ENCODE measurements around the gene P3H3.
"Not testable (repeated sequence)": the region's sequence is repeated elsewhere in the genome, so short reads cannot be mapped to it uniquely, and the experiment has no call there.

The P3H3 gene

GRCh38 chr12:6867413-6868210 lies 39.4 kb downstream of the P3H3 start, which contains the start of gene TPI1:
TSS of gene TPI1 (plus strand) at chr12:6867531. CDS start at chr12:6867567, 36 bp downstream.
- FAIRE-seq = no peak

GRCh38 chr12:6868211-6869048 lies 40.2 kb downstream of the P3H3 start:
- no peak for FAIRE-seq

DNA sequence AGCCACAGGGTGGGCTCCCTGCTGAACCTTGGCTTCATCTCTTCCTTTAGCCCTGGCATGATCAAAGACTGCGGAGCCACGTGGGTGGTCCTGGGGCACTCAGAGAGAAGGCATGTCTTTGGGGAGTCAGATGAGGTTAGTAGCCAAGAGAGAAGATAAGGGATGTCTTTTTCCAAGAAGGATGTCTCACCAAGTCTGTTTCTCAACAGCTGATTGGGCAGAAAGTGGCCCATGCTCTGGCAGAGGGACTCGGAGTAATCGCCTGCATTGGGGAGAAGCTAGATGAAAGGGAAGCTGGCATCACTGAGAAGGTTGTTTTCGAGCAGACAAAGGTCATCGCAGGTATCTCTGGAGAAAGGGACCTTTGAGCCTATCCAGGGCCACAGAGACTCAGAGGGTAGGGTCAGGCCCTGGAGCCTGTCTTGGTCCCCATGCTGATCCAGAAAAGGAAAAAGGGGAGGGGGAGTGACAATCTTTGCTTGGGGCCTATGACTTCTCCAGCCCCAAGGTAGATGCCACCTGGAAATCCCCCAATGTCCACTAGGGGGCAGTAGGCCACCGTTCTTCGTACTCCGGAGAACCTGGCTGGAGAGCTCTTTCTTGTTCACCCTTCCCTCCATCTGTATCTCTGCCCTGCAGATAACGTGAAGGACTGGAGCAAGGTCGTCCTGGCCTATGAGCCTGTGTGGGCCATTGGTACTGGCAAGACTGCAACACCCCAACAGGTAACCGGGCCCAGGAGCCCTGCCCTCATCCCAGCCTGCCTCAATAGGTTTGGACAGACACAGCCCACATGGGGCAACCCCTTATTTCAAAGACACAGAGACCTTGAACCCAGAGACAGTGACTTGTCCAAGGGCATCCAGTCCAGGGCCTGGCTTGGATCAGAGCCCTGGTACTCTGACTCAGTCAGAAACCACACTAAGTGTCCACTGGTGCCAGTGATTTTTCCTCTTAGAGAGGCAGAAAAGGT lies 41.1 kb downstream of the P3H3 start:
- no peak for FAIRE-seq

DNA sequence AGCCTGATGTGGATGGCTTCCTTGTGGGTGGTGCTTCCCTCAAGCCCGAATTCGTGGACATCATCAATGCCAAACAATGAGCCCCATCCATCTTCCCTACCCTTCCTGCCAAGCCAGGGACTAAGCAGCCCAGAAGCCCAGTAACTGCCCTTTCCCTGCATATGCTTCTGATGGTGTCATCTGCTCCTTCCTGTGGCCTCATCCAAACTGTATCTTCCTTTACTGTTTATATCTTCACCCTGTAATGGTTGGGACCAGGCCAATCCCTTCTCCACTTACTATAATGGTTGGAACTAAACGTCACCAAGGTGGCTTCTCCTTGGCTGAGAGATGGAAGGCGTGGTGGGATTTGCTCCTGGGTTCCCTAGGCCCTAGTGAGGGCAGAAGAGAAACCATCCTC lies 42.1 kb downstream of the P3H3 start:
- not testable (repeated sequence) for FAIRE-seq

DNA sequence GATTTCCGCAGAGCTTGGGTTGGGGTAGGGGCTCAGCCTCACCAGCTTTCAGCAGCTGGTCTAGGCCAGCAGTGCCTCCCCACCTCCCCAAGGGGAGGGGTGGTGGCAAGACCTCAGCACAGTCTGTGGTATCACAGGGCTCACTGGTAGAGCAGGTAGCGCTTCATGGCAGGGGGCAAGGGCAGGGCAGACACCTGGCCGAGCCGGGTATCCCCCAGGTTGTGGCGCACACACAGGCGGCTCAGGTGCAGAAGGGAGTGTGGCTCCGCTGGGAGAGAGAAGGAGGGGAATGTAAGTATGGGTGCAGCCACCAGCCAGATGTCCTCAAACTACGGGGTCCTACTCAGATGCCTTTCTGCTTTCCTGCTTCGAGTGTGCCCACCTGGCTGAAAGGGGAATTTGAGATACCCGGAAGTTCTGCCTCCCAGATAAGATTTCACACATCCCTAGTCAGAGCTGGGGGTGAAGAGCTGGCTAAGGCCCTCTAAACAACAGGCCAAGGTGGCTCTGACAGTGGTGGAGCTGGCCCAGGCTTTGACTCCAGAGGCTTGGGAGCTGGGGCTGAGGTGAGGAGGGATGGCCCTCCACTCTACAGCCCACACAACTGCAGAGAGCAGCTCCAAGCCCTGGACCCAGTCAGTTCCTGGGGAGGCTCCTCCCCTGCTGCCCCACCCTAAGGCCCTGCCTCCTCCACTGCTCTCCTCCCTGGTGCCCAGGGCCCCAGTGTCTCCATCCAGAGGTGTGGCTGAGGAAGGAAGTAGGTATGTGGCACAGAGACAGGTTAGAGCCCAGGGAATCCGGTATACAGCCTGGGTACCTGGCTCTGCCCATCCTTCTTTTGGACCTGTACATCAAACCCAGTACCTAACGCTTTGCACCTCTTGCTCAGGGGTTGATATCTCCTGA lies 43.1 kb downstream of the P3H3 start:
- FAIRE-seq = peak; percentile 41

GRCh38 chr12:6872073-6873048 lies 44.2 kb downstream of the P3H3 start:
- FAIRE-seq = no peak

DNA sequence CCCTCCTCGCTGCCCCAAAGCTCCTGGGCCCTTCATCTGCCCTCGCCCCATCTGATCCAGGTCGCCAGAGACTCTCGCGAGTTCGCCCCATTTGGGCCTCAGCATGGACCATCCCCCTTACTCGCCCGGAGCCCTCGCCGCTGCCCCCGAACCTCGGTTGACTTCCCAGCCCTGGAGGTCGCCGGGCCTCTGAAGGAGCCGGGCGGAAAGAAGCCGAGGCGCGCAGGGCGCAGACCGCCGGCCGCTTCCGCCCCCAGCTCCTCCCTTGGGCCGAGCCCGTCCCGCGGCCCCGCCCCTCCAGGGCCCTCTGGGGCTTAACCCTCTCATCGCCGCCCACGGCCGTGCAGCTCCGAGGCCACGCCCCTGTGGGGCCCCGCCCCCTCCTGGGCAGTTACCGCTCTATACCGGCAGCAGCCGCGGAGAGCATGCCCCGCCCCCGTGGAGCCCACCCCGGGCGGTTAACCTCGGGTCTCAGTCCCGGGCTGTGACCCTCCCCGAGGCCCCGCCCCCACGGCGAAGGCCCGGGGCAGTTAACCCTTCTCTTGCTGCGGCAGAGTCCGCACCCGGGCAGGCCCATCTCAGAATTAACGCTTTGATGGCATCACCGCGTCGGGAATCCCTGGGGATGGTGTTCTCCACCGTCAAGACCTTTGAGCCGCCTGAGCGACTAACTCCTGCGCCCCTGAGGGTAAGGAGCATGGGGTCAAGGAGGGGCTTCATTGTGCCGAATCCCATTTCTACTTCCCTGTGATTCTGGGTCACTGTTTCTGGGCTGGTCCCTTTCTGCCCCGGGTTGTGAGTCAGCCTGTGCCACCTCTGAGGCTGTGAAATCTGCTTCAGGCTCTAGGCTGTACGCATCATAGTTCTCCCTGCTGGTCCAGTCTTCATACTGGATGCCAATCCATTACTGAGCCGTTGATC lies 45.1 kb downstream of the P3H3 start, which contains the start of gene SPSB2:
Gene SPSB2 (minus strand): TSS at position 210 of the 921 bp plus-strand sequence. CDS start 402 bp downstream, outside the sequence.
- FAIRE-seq = peak; percentile 92

GRCh38 chr12:6874015-6874368 lies 45.8 kb downstream of the P3H3 start:
- FAIRE-seq = not testable (repeated sequence)

DNA sequence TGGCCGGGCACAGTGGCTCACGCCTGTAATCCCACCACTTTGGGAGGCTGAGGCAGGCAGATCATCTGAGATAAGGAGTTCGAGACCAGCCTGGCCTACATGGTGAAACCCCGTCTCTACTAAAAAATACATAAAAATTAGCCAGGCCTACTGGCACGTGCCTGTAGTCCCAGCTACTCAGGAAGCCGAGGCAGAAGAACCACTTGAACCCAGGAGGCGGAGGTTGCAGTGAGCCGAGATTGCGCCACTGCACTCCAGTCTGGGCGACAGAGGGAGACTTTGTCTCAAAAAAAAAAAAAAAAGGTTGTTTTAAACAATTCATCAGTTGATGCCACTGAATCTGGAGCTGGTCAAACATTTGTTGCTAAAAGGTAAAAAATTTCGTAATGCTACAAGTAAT lies 51.6 kb downstream of the P3H3 start:
- not testable (repeated sequence) for FAIRE-seq

DNA sequence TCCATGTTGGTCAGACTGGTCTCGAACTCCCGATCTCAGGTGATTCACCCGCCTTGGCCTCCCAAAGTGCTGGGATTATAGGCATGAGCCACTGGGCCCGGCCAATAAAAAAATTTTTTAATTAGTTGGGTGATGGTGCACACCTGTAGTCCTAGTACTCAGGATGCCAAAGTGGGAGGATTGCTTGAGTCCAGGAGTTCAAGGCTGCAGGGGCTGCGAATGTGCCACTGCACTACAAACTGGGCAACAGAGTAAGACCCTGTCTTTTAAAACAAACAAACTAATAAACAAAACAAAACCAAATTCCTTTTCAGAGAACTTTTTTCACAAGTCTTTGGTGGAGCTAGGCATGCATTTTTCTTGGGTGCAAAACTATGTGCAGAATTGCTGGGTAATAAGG lies 55.0 kb downstream of the P3H3 start:
- no peak for FAIRE-seq

GRCh38 chr12:6883683-6884082 lies 55.5 kb downstream of the P3H3 start:
- no peak for FAIRE-seq

GRCh38 chr12:6884539-6884938 lies 56.3 kb downstream of the P3H3 start:
- no peak for FAIRE-seq

DNA sequence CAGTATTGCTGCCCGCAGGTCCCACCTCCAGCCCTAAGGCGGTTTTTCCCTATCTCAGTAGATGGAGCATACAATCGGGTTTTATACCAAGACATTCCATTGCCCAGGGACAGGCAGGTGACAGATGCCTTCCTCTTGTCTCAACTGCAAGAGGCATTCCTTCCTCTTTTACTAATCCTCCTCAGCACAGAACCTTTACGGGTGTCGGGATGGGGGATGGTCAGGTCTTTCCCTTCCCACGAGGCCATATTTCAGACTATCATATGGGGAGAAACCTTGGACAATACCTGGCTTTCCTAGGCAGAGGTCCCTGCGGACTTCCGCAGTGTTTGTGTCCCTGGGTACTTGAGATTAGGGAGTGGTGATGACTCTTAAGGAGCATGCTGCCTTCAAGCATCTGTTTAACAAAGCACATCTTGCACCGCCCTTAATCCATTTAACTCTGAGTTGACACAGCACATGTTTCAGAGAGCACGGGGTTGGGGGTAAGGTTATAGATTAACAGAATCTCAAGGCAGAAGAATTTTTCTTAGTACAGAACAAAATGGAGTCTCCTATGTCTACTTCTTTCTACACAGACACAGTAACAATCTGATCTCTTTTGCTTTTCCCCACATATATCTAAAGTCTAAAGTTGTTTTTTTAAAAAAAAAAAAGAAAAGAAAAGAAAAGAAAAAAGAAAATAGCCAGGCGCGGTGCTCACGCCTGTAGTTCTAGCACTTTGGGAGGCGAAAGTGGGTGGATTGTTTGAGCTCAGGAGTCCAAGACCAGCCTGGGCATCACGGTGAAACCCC lies 58.2 kb downstream of the P3H3 start:
- not testable (repeated sequence) for FAIRE-seq

DNA sequence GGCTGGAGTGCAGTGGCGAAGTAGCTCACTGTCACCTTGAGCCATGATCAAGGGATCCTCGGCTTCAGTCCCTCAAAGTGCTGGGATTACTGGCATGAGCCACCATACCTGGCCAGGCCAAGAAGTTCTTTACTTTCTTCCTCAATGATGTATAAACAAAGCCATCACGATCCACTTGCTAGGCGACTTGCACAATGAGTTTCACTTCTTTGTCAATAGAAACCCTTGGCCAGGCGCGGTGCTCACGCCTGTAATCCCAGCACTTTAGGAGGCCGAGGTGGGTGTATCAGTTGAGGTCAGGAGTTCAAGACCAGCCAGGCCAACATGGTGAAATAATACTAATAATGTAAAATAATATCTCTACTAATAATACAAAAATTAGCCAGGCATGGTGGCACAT lies 59.3 kb downstream of the P3H3 start:
- no peak for FAIRE-seq

GRCh38 chr12:6888360-6888759 lies 60.2 kb downstream of the P3H3 start:
- no peak for FAIRE-seq

GRCh38 chr12:6888794-6889193 lies 60.6 kb downstream of the P3H3 start:
- FAIRE-seq = not testable (repeated sequence)

All from G401.6 (cell line).